DMS114 treated with DMSO at 0.1 percent for 48 hours (cell line): ENCODE measurements around the gene KIF6.
"Not testable (repeated sequence)": the region's sequence is repeated elsewhere in the genome, so short reads cannot be mapped to it uniquely, and the experiment has no call there.

Experiments
- DNase-seq: peaks from one replicate; lab custom pipeline; 2025; ENCODE audit not compliant: unreplicated experiment; lab: John Stamatoyannopoulos, UW

Gene KIF6

DNA sequence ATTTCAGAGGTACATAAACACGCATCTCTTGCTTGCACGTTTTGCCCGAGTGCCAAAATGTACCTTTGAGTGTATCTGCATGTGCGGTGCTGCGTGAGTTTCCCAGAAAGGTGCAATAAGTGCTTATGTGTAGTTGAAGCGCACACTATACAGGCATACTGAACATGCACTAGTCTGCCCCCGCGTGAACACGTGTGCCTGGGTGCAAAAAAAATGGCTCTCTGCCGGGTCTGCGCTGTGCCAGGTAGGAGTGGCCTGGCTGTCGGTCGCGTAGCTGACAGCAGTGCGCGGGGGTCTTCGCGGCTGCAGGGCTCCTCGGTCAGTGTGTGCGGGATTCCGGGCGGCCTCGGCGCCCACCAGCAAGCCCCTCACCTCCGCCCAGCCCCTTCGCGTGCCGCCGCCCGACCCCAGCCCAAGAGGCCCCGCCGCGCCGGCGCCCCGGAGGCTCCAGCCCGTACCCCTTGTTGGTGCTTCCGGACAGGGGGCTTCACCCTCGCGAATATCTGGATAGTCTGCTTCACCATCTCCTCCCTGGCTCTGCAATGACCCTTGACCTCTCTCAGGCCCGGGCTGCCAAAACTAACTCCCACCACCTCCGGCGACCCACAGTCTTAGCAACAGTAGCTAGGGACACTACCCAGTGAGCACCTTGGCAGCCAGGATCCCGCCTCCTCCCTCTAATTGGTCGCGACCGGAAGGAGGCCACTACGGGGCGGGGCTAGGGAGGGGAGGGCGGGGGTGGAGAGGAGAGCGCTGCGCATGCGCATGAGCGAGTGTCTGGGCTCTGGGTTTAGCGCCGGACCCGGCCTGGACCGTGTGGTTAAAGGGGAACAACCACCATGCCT is at the start of gene KIF6:
Gene KIF6, minus strand, starts transcription at position 622 of the 845 bp plus-strand sequence. Its CDS starts 98 bp downstream, at position 524.
- DNase-seq = peak; percentile 94

GRCh38 chr6:39773782-39774181 is 48.6 kb upstream of the KIF6 start:
- no peak for DNase-seq

DNA sequence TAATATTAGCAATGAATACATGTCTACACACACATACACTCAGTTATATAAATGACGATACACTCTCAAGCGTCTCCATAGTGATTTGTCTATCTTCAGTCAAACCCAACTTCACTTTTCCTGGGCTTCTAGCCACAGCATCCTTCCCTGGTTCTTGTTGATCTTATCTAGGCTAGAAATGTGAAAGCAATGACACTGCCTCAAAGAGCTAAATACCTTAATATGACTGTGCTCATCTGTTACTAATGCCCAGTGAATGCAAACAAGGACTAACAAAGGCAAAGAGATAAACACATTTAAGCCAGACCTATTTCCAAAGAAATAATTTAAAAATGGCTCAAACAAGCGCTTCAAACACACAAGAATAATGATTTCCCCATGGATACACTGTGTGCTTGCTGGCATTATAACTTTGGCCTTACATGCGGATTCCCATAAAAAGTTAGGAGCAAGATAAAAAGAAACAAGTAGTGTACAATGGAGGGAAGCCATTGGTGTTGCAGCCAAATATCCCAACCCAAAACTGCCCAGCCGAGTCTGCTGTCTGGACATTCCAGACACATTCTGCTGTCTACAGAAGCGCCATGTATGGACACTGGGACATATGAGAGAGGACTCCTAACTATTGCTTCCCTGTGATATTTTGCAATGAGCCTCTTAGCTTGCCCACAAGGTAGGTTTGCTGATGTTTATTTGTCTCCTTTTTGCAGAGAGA is 47.5 kb upstream of the KIF6 start:
- no peak for DNase-seq

DNA sequence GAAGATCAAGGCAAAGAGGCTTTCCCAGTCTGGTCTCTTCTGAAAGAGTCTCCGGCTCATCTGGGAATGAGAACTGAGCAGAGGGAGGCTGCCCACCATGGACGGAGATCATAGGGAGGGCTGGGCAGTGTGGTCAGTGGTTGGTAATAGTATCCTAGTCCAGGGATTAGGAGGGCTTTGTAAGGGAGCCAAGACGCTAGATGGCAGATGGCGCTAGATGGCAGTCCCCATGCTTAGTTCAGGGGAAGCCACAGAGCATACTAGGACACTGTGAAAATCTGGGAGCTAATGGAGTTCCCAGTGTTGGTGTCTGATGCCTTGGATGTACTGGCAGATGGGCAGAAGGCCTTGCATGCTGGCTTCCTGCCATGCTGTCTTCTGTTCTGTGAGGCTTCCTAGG is 45.2 kb upstream of the KIF6 start:
- no peak for DNase-seq

DNA sequence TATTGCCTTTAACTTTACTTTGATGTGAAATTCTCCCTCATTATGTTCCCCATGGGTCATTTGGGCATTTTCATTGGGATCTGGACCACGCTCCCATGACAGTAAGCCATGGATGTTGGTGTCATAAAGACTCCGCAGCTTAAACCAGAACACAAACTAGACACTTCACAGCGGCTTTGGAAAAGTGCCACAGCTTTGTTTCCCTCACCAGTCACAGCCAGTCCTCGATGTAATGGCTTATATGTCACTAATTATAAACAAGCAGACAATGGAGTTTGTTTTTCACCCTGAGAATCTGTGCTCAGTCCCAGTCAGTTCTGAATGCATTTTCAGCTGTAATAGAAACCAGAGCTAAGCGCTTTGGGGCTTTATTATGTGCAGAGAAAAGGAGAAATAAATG is 43.8 kb upstream of the KIF6 start:
- DNase-seq = no peak

DNA sequence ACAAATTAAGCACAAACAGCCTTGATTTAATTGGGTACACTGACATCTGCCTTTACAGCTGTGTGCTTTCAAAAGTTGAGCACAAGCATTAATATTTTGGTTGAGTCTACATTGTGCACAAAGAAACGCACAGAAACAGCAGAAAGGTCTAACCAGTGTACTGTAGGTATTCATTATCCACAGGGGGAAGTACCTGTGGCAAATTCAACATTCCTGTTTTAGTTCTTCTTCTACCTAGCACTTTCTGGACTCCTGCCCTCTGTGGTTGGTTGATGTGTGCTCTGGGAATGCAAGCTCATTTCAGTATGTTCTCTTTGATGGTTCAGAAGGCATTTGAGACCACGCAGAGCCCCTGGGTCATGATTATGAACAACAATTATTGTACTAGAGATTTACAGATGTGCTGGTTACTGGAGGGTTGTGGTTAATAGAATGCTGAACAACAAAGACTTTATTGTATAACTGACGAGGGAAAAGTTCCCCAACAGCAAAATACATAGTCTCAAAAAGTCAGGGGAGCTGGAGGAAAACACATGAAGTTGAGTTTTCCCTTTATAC is 40.4 kb upstream of the KIF6 start:
- DNase-seq = no peak

GRCh38 chr6:39760226-39760952 is 35.2 kb upstream of the KIF6 start:
- DNase-seq = no peak

DNA sequence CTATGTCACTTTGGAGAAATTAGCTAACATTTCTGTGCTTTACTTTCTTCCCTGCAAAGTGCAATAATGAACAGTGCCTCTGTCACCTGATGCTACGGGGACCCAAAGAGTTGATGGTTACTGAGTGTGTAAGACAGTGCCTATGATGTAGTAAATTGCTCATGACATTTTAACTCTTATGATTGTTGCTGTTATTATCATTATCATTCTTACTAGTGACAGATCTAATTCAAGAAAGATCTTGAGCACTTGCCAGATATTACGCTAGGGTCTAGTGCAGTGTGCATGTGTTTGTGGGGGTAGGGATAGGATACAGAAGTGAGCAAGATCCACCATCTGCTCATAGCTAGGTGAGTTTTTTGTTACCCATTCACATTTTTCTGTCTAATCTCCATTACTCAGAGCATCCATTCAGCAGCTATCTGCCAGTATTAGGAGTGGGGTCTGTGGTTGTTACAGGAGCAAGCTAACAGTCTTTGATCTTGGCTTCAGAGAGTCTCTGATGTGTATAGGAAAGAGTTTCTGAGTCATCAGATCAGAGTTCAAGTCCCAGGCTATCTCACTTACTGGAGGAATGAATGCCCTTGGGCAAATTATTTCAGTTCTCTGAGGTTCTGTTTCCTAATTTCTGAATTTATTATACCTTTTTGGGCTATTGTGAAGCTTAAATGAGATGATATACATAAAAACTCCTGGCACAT is 33.8 kb upstream of the KIF6 start:
- DNase-seq = no peak

- DNase-seq = no peak
Observed at GRCh38 chr6:39756582-39756981, 31.4 kb upstream of the KIF6 start.

DNA sequence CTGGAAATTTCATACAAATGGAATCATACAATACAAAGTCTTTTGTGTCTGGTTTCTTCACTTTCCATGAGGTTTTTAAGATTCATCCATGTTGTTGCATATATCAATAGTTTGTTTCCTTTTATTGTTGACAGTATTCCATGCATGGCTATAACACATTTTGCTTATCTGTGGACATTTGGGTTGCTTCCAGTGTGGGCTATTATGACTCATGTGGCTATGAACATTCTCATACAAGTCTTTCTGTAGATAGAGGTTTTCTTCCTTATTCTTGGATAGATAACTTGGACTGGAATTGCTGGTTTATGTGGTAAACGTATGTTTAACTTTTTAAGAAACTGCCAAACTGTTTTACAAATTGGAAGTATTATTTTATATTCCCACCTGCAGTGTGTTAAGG is 30.0 kb upstream of the KIF6 start:
- no peak for DNase-seq

GRCh38 chr6:39754514-39755115 is 29.4 kb upstream of the KIF6 start:
- no peak for DNase-seq

DNA sequence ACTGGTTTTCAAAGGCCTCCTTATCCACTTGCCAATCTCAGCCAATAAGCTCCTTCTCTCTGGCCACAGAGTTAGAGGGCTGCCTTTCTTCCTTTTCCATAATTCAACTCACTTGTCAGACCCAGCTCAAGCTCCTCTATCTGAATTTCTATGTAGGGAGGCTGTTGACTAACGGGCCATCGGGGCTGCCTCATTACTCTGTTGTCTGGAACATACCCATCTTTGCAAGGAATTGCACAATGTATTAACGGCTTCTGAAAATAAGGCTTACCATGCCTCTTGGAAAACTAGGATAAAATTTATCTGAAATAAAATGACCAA is 28.5 kb upstream of the KIF6 start:
- DNase-seq = no peak

- no peak for DNase-seq
Observed at GRCh38 chr6:39752835-39753724, 27.9 kb upstream of the KIF6 start.

DNA sequence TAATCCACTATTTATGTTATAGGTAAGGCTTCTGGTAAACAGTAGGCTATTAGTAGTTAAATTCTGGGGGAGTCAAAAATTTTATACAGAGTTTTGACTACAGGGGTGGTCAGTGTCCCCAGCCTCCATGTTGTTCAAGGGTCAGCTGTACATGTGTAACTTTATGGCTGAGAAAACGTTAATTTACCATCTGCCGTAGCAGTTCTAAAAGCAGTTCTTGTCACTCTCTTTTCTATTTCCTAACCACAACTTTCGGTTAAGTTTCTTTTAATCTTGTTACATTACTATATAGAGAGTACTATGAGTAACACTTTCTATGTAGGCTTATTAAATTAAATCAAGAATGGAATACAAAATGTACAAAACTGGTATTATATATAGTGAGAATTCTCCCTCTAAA is 21.6 kb upstream of the KIF6 start:
- no peak for DNase-seq

DNA sequence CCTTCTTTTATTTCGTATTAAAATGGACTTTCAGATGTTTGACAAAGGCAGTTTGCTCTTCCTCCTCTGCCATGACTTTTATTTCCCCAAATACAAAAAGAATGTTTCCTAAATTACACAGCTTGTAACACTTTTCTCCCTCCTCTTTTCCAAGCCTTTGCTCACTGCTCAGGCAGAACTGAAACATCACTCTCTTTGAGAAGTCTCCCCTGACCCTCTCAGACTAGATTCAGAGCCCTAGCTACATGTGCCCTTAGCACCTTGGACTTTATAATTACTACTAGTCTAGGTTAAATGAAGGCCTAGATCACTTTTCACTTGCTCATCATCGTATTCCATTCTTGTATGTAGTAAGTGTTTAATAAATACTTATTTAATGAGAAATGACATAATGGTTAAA is 8.5 kb upstream of the KIF6 start:
- DNase-seq = no peak

DNA sequence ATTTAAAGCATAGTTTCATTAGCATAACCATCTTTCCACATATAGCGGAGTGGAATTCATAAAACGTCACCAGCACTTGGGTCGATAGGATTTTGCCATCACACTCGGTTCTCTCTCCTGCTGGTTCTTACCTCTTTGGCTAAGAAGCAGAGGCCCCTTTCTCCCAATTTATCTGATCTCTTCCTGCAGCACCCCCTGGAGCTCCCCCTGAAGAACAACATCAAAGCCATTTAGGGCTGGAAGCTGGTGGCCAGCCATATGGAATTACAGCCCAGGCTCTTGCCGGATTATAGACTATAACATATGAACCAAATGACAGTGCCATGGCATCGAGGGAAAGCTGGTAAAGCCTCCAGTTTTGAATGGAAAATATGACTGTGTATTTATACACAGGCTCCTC is 6.4 kb upstream of the KIF6 start:
- no peak for DNase-seq

GRCh38 chr6:39729945-39730344 is 4.7 kb upstream of the KIF6 start:
- DNase-seq = no peak

DNA sequence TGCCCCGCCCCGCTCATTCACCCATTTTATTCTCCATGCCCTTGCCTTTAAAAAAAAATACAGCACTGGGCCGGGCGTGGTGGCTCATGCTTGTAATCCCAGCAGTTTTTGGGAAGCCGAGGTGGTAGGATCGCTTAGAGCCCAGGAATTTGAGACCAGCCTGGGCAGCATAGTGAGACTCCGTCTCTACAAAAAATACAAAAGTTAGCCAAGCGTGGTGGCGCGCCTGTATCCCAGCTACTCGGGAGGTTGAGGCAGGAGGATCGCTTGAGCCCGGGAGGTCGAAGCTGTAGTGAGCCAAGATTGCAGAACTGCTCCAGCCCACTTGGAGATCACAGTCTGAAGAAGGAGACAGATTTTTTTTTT is 407 bp upstream of the KIF6 start:
- no peak for DNase-seq

DNA sequence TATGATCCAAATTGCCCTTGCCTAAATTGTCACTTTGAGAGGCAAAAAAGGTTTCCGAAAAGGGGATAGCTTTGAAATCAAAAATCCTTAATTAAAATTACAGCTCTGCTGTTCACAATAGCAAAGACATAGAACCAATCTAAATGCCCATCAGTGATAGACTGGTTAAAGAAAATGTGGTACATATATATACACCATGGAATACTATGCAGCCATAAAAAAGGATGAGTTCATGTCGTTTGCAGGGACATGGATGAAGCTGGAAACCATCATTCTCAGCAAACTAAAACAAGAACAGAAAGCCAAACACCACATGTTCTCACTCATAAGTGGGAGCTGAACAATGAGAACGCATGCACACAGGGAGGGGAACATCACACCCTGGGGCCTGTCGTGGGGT is 1.9 kb downstream of the KIF6 start:
- not testable (repeated sequence) for DNase-seq

DNA sequence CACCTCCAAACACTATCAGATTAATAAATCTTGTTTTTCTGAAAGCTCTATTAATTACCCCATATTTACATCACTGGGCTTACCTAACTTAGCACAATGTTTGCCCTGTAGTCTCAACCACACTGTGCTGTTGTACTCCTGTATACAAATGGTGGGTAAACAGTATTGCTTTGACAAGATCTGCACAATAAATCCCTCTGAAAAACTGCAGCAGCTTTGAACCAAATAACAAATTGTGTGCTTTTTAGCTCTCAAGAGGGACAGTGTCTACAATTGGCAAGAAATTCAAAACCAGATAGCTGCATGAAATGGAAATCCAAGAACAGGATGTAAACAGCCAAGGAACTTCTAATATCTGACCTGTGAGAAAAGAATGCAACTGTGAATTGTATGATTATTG is 10.4 kb downstream of the KIF6 start:
- DNase-seq = no peak
